HCT116 (cell line): Measurements from ENCODE around the gene GTF2A1. TPM values are rescaled to one million over a fixed set of nuclear protein-coding genes. Genes with fewer than 3 reads are reported as not detected.

Experiments used
- ATAC-seq: fragments of 200-7000 bp; cut with Tn5 transposase; 2 replicates; pipeline ENCODE4 v1.9.1; 2020; ENCODE audit warnings: mild to moderate bottlenecking, moderate library complexity
- BruUV-seq: library from RNA; stranded (reverse); fragments of 400-500 nt; replicated peaks from 2 replicates; lab custom pipeline; 2021; lab: Mats Ljungman, UMichigan
- CTCF ChIA-PET: fragments of 300-600 bp; sonication (Branson Sonifier 250); formaldehyde crosslinking; loops from one replicate; lab custom pipeline; 2021; ENCODE audit warnings: antibody characterized with exemption; lab: Charles Lee
- POLR2A ChIA-PET: fragments of 300-600, 350-600 bp; sonication (Branson Sonifier 250); formaldehyde crosslinking; loops from one replicate; lab custom pipeline; 2021; ENCODE audit warnings: antibody characterized with exemption; lab: Charles Lee
- RAD21 ChIA-PET, 2 experiments: fragments of 300-600 bp; sonication (Branson Sonifier 250); formaldehyde crosslinking; loops; one replicate each; lab custom pipeline; 2023; ENCODE audit warnings: low total read pairs in 2 of 2; ENCODE audit not compliant: uncharacterized antibody in 2 of 2, unreplicated experiment in 2 of 2, low non-redundant PET in 1 of 2; lab: Charles Lee
- DNase-seq: peaks from one replicate; pipeline ENCODE4 v3.0.0-alpha.2; 2010; ENCODE audit warnings: low read depth, low spot score
- H2AFZ ChIP-seq: fragments of 200-600 bp; shearing (Covaris generic), sonication (generic); 2 replicates; pipeline ENCODE4 v1.6.1; 2017; ENCODE audit warnings: low read depth, mixed run types, mixed read lengths, antibody characterized with exemption, low read length; ENCODE audit not compliant: poor library complexity, severe bottlenecking
- H3K27ac ChIP-seq: 2 replicates; pipeline ENCODE4 v1.5.1; 2012; ENCODE audit warnings: low read depth, low read length
- H3K27me3 ChIP-seq: fragments of 200-600 bp; sonication (generic); 2 replicates; pipeline ENCODE4 v1.6.1; 2016; ENCODE audit warnings: mixed run types, low read length, mixed read lengths; ENCODE audit not compliant: insufficient read depth
- H3K36me3 ChIP-seq, 2 experiments: fragments of 200-500 bp in 1 of 2; fragments of 200-600 bp in 1 of 2; sonication (Bioruptor generic) in 1 of 2; sonication (generic) in 1 of 2; 2 replicates each; pipeline versions ENCODE4 v1.5.1 to v1.6.1; 2014 to 2016; ENCODE audit warnings: low read length in 2 of 2, inconsistent platforms in 1 of 2, mixed read lengths in 1 of 2, mixed run types in 1 of 2; ENCODE audit not compliant: insufficient read depth in 2 of 2, control insufficient read depth in 1 of 2
- H3K4me1 ChIP-seq, 2 experiments: fragments of 200-600 bp in 1 of 2; sonication (generic) in 1 of 2; 2 replicates each; pipeline versions ENCODE4 v1.5.1 to v1.6.1; 2012 to 2017; ENCODE audit warnings: low read length in 2 of 2, inconsistent platforms in 1 of 2, mild to moderate bottlenecking in 1 of 2, mixed read lengths in 1 of 2, mixed run types in 1 of 2, moderate library complexity in 1 of 2; ENCODE audit not compliant: insufficient read depth in 2 of 2, control insufficient read depth in 1 of 2
- H3K4me2 ChIP-seq: fragments of 200-600 bp; sonication (generic); 2 replicates; pipeline ENCODE4 v1.6.1; 2017; ENCODE audit warnings: mixed run types, low read length, mixed read lengths
- H3K4me3 ChIP-seq, 2 experiments: fragments of 200-600 bp in 1 of 2; sonication (generic) in 1 of 2; replicated peaks in 1 of 2; 2 replicates each; pipeline ENCODE4 v1.5.1; 2011 to 2016; ENCODE audit warnings: low read length in 2 of 2, control low read depth in 1 of 2, low read depth in 1 of 2, mild to moderate bottlenecking in 1 of 2, mixed read lengths in 1 of 2, mixed run types in 1 of 2
- H3K79me2 ChIP-seq: fragments of 200-600 bp; sonication (generic); 2 replicates; pipeline ENCODE4 v1.6.1; 2017; ENCODE audit warnings: mild to moderate bottlenecking, mixed run types, low read length, moderate library complexity, mixed read lengths; ENCODE audit not compliant: insufficient read depth
- H3K9ac ChIP-seq: fragments of 200-600 bp; sonication (generic); 2 replicates; pipeline ENCODE4 v1.6.1; 2016; ENCODE audit warnings: low read length, mixed read lengths
- H3K9me2 ChIP-seq: fragments of 200-600 bp; sonication (generic), shearing (Covaris generic); 2 replicates; pipeline ENCODE4 v1.6.1; 2017; ENCODE audit warnings: mixed run types, mild to moderate bottlenecking, moderate library complexity; ENCODE audit not compliant: insufficient read depth
- H3K9me3 ChIP-seq, 2 experiments: fragments of 200-500 bp in 1 of 2; fragments of 200-600 bp in 1 of 2; sonication (Bioruptor generic) in 1 of 2; sonication (generic) in 1 of 2; 2 replicates each; pipeline ENCODE4 v1.6.1; 2014 to 2017; ENCODE audit warnings: low read length in 2 of 2, mixed read lengths in 2 of 2, inconsistent platforms in 1 of 2, low read depth in 1 of 2, mild to moderate bottlenecking in 1 of 2, mixed run types in 1 of 2, moderate library complexity in 1 of 2; ENCODE audit not compliant: control insufficient read depth in 1 of 2, insufficient read depth in 1 of 2
- H4K20me1 ChIP-seq: fragments of 200-600 bp; sonication (generic), shearing (Covaris generic); 2 replicates; pipeline ENCODE4 v1.6.1; 2017; ENCODE audit warnings: mixed run types, mild to moderate bottlenecking, moderate library complexity; ENCODE audit not compliant: insufficient read depth
- CBX3 ChIP-seq: IDR thresholded peaks from 2 replicates; pipeline ENCODE4 v1.6.1; 2012; ENCODE audit warnings: low read depth
- ELF1 ChIP-seq: IDR thresholded peaks from 2 replicates; pipeline ENCODE4 v1.6.1; 2012; ENCODE audit warnings: low read depth, borderline replicate concordance
- EZH2 ChIP-seq: fragments of 200-600 bp; sonication (generic); IDR thresholded peaks from 2 replicates; pipeline ENCODE4 v1.6.1; 2017; ENCODE audit warnings: antibody characterized with exemption, mixed run types
- MAX ChIP-seq: IDR thresholded peaks from 2 replicates; pipeline ENCODE4 v1.6.1; 2012
- RAD21 ChIP-seq: IDR thresholded peaks from 2 replicates; pipeline ENCODE4 v1.6.1; 2012; ENCODE audit warnings: low read depth, mild to moderate bottlenecking
- REST ChIP-seq: IDR thresholded peaks from 2 replicates; pipeline ENCODE4 v1.6.1; 2012; ENCODE audit warnings: low read depth
- SP1 ChIP-seq: IDR thresholded peaks from 2 replicates; pipeline ENCODE4 v1.6.1; 2012; ENCODE audit warnings: low read depth
- SRF ChIP-seq: IDR thresholded peaks from 2 replicates; pipeline ENCODE4 v1.6.1; 2012; ENCODE audit warnings: low read depth
- TCF7L2 ChIP-seq: IDR thresholded peaks from 2 replicates; pipeline ENCODE4 v1.7.0; 2011; ENCODE audit warnings: borderline replicate concordance, inconsistent platforms; ENCODE audit not compliant: insufficient read depth, insufficient read length; ENCODE audit errors: extremely low read depth
- YY1 ChIP-seq: IDR thresholded peaks from 2 replicates; pipeline ENCODE4 v1.6.1; 2011; ENCODE audit warnings: low read length, low read depth, moderate library complexity, mild to moderate bottlenecking; ENCODE audit not compliant: insufficient replicate concordance; ENCODE audit errors: extremely low read depth
- ZFX ChIP-seq: fragments of 450-650 bp; IDR thresholded peaks from 2 replicates; pipeline ENCODE4 v1.6.1; 2017
- ZNF274 ChIP-seq: fragments of 200-500 bp; sonication (Bioruptor generic); IDR thresholded peaks from 2 replicates; pipeline ENCODE4 v1.6.1; 2014; ENCODE audit warnings: mild to moderate bottlenecking, low read depth, low read length, inconsistent platforms
- intact Hi-C: fragments of 100-400 bp; cut with micrococcal nuclease; formaldehyde crosslinking; loops from 2 replicates; pipeline ENCODE4 v1.10.0; 2022
- total RNA-seq: library from RNA; stranded (reverse); gene quantifications from one replicate; pipeline ENCODE4 v1.2.1, GENCODE V29; 2021; ENCODE audit not compliant: unreplicated experiment

GTF2A1 gene
- total RNA-seq, 1 experiment from 2014 or later: 39.7 TPM

GRCh38 chr14:81144824-81145603 lies 75.7 kb downstream of the GTF2A1 start:
- no peaks in the 10 kb centered on the region for H3K27me3 ChIP-seq
- no peak overlapping the region for H2AFZ ChIP-seq
- no peak for ATAC-seq
- no peak overlapping the region for H3K9ac ChIP-seq
- ChIA-PET CTCF (interaction anchor here (0.9 kb wide), 1 partner anchor 149 kb away, joined by 3 read pairs; no protein-coding TSS in a partner anchor), RAD21 (no interaction called here), POLR2A (no interaction called here)
- no peaks in the 10 kb centered on the region for H3K9me3 ChIP-seq
- H3K4me1 ChIP-seq: no peaks in the 10 kb centered on the region
- no peak for TF ChIP-seq RAD21
- TF ChIP-seq SP1: no peak
- TF ChIP-seq CBX3: no peak
- TF ChIP-seq REST: no peak
- no peak for TF ChIP-seq YY1
- TF ChIP-seq ZFX: no peak
- TF ChIP-seq EZH2: no peak
- no peak for TF ChIP-seq SRF
- TF ChIP-seq TCF7L2: no peak
- TF ChIP-seq ELF1: no peak
- TF ChIP-seq MAX: no peak
- no peak for TF ChIP-seq ZNF274
- H3K79me2 ChIP-seq: no peaks in the 10 kb centered on the region
- DNase-seq: no peak
- no peak overlapping the region for H3K4me3 ChIP-seq
- no peak overlapping the region for H3K27ac ChIP-seq
- no peaks in the 10 kb centered on the region for H4K20me1 ChIP-seq
- H3K4me2 ChIP-seq: no peak overlapping the region
- intact Hi-C loops: no loop called here
- BruUV-seq: no TSS peak
- H3K9me2 ChIP-seq: no peaks in the 10 kb centered on the region
- H3K36me3 ChIP-seq: no peaks in the 10 kb centered on the region
